HG03064 (cell line): ENCODE results near the gene PIGL.
"Not testable (repeated sequence)": the region's sequence is repeated elsewhere in the genome, so short reads cannot be mapped to it uniquely, and the experiment has no call there.

ENCODE experiments used
- ATAC-seq: cut with Tn5 transposase; IDR thresholded peaks from one replicate; pipeline ENCODE4 v1.9.1; 2021; ENCODE audit warnings: low read depth; ENCODE audit not compliant: unreplicated experiment

PIGL gene

DNA sequence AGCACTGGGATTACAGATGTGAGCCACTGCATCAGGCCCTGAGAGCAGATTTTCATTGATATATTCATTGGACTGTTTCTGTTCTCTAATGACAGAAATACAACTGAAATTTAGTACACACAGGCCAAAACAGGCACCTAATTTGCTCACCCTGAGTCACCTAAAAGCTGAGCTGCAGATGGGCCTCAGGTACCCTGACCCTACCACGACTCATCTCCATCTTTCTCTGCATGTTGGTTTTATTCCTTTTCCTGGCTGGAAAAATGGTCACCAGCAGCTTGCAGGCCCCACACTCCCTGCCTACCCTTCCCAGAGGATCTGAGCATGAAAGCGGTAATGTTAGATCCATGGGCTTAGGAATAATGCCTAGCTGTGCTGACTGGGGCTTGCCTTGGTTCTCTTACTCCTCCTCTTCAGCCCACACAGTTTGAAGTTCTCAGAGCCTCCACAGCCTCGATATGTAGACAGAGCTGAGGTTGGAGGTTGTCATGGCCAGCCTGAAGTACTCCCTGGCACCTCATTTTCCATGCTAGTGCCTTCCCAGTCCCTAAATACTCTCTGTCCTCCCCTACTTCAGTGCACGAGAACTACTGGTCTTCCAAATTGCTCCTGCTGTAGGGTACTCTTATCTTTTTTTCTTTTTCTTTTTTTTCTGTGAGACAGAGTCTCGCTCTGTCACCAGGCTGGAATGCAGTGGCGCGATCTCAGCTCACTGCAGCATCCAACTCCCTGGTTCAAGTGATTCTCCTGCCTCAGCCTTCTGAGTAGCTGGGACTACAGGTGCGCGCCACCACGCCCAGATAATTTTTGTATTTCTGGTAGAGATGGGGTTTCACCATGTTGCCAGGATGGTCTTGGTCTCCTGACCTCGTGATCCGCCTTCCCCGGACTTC lies 85.2 kb downstream of the PIGL start:
- ATAC-seq: no peak

DNA sequence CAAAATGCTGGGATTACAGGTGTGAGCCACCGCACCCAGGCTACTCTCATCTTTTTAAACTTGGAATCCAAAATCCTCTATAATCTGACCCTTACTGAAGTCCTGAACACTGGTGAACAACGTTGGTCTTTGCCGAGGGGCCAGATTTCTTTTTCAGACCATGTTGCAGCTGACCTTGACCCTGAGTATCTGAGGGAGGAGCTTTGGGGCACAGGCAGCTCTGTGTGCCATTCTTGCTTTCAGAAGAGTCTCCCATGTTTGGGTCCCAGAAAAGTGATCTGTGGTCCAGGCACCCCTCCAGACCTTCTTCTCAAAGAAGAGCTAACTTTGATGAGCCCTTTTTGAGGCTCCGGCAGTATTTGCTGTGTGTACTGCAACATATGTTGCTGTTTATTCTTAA lies 85.8 kb downstream of the PIGL start:
- no peak for ATAC-seq

DNA sequence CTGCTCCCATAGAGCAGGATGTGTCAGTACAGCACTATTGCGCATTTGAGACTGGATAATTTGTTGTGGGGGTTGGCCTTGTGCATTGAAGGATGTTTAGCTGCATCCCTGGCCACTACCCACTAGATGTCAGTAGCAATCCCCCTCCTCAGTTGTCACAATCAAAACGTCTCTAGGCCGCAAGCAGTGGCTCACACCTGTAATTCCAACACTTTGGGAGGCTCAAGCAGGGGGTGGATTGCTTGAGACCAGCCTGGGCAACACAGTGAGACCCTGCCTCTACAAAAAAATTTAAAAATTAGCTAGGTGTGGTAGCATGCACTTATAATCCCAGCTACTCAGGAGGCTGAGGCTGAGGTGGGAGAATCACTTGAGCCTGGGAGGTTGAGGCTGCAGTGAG lies 87.8 kb downstream of the PIGL start:
- no peak for ATAC-seq

DNA sequence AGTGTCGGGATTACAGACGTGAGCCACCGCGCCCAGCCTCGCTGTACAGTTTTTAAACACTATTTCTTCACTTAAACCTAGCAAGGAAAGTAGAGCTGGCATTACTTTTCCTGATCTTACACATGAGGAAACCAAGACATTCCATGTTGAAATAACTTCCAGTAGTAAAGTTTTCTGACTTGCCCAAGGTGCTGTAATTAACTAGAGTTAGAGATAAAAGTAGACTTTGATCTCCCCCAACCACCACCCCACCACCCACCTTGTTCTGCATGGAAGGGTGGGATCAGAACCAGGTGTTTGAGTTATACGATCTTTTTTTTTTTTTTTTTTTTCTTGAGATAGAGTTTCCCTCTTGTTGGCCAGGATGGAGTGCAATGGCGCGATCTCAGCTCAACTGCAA lies 89.2 kb downstream of the PIGL start:
- ATAC-seq: no peak

DNA sequence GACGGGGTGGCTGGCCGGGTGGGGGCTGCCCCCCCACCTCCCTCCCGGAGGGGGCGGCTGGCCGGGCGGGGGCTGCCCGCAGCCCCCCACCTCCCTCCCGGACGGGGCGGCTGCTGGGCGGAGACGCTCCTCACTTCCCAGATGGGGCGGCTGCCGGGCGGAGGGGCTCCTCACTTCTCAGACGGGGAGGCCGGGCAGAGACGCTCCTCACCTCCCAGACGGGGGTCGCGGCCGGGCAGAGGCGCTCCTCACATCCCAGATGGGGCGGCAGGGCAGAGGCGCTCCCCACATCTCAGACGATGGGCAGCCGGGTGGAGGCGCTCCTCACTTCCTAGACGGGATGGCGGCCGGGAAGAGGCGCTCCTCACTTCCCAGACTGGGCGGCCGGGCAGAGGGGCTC lies 95.1 kb downstream of the PIGL start:
- ATAC-seq: not testable (repeated sequence)

DNA sequence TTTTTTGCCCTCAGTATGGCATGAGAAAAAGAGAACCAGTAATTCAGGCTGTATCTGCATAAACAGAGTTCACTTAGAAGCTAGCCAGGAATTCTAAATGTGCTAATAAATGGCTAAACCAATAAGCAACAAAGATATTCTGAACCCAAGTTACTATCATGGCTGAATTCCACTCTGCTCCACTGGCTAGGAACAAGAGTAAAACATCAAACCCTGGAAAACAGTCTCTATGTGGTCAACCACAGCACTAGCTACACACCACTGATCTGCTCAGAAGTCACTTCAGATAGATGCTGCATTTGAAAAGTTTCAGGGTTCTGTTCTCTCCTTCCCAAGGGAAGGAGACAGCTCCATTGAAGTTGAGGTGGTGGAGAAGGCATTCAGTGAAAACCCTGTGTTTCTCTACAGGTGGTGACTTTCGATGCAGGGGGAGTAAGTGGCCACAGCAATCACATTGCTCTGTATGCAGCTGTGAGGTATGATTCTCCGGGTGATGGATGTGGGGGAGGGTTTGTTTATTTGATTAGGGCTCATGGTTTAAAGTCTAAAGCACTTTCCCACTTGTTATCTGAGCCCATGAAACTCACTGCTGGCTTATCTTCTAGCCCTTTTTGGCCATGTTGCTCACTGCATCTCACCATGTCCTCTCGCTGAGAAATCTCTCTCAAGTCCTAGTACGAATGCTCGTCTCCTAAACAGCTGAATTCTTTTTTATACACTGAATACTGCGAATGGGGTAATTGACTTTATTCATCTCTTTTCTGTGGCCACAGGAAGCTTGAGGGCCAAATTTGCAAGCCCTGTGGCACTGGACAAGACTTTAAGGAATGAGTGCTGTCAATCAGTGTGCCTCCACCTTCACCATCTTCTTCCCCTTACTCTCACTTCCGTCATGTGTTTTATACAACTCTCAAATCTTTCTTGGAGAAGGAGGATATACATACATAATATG lies 96.4 kb downstream of the PIGL start:
- ATAC-seq: no peak

DNA sequence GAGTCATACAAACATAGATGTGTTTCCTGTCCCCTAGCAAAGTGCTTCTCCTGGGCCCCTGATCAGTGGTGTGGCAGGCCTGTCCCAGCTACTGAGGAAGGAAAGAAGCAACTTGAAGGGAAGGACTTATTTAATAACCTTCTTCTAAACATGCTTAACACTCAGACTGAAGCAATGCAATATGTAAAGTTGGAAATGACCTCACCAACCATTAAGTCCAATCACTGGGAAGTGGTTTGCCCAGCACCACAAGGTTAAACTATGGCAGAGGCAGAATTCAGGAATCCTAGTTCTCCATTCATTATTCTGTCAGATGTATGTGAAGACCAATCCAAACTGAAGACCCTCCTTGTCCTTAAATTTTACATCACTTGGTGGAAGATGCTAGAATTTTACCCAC lies 97.2 kb downstream of the PIGL start:
- ATAC-seq: no peak

DNA sequence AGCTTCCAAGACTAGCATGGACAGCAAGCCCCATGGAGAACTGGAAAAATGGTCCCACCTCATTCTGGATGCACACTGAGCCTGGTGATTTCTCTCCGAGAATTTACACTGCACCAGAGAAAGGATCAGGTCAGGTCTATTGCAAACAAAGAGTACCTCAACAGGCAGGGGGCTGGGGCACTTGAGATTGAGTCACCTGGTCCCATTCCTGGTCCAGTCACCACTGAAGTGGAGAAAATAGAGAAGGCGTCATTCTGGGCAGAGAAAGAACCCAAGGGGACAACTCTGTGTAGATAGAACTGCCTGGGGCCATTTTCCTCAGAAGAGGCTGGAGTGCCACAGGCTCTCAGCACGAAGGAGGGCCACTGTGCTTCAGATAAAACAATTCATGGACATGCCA lies 97.8 kb downstream of the PIGL start:
- ATAC-seq: no peak

DNA sequence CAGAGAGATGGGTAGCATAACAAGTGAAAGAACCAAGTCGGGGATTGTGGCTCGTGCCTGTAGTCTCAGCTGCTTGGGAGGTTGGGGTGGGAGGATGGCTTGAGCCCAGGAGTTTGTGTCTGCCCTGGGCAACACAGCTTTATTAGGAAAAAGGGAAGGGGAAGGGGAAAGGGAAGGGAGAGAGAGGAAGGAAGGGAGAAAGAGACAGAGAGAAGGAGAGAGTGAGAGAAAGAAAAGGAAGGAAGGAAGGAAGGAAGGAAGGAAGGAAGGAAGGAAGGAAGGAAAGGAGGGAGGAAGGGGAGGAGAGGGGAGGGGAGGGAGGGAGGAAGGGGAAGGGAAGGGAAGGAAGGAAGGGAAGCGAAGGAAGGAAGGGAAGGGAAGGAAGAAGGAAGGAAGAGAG lies 103.0 kb downstream of the PIGL start:
- no peak for ATAC-seq

DNA sequence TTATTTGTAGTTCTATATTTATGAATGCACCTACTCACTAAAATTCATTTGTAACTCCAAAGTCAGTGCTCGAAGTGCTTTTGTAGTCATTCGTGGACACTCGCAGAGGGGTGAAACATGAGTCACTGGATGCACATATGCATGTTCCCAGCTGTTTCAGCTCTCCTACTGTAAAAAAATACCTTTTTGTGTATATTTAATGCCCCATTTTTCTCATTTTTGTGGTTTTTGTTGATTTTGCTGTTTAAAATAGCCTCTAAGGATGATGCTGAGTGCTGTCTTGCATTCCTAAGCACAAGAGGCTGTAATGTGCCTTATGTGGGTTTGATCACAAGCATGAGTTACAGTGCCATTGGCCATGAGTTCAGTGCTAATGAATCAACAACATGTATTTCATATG lies 105.6 kb downstream of the PIGL start:
- ATAC-seq: no peak

DNA sequence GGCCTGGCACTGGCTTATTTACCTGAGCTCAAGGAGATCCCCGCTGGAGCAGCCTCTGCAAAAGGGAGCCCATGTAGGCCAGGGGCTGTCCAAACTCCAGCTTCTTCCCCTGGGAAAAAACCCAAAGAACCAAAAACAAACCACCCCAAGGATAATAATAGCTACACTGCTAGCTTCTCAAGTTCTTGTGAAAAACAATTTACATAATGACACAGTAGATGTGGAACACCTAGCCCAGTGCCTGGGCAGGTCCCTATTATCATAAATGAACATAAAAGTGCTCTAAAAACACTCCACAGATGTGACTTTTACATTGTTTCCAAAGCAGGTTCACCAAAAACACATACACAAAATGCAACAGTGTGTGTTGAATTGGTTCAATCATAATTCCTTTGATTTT lies 109.0 kb downstream of the PIGL start:
- no peak for ATAC-seq

DNA sequence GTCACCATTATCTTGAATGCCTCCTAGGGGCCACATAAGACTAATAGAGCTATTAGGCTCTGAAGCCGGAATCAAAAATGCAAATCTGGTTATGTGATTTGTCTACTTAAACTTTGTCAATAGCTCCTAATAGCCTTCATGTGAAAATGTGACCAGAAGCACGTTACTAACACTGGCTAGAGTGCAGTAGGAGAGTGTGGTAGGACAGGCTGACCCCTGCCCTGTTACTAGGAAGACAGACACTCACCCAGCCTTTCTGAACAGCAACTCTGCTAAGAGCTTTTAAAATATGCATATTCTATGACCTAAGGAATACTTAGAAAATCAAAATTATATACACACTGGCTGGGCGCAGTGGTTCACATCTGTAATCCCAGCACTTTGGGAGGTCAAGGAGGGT lies 110.0 kb downstream of the PIGL start:
- ATAC-seq: no peak

DNA sequence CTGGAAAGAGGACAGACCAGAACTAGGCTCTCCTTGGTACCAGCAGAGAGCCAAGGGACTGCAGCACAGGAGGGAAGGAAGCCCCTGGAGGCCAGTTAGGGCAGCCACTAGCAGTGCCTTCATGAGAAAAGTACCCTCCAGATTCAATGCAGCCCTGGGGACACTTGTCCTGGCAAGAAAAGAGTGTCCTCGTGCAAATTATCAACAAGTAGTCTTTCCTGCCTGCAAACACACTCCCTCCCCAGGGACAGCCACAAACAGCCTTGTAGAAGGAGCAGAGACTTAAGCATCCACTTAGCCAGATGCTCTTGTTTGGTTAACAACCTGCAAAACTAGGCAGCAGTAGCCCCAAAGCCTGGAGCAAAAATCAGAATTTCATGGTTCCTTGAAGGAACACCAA lies 112.0 kb downstream of the PIGL start:
- peak; percentile 15 for ATAC-seq

DNA sequence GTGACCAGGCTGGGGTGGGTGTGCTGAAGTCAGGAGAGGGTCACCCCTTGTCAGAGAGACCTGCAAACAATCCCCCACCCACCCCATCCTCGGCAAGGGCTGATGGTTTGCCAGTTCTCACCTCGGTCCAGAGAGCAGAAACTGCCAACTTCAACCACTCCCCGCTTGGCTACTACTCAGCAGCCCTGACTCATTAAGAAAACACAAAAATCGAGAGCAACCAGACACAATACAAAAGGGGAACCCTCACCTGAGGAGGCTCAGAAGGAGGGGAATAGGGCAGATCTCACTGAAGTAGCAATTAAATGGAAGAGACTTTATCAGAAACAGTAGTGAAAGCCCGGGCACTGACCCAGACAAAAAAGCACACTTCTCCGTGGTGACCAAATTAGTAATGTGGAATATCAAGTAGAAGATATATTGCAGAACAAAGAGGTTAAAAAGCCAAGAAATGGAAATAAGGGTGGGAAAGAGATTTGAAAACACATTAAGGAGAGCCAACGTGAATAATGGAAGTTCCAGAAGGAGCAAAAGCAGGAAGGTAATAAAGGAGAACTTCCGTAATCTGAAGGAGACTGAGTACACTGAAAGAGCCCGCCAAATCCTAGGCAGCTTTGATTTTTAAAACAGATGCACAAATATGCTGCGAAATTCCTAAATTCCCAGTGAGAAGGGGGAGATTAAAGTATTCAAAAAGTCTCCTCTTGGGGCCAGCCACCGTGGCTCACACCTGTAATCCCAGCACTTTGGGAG lies 112.7 kb downstream of the PIGL start:
- ATAC-seq: peak; percentile 69

DNA sequence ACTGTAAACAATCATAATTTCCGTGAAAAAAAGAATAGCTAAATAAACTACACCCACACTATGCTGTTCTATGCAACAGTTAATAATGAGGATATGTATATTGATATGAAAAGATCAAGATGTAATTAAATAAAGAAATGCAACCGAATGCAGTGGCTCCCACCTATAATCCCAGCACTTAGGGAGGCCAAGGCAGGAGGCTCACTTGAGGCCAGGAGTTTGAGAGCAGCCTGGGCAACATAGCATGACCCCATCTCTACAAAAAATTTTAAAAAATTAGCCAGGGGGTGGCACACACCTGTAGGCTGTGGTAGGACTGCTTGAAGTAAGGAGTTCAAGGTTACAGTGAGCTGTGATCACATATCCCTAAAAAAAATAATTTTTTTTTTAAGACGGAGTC lies 121.4 kb downstream of the PIGL start:
- ATAC-seq: no peak

DNA sequence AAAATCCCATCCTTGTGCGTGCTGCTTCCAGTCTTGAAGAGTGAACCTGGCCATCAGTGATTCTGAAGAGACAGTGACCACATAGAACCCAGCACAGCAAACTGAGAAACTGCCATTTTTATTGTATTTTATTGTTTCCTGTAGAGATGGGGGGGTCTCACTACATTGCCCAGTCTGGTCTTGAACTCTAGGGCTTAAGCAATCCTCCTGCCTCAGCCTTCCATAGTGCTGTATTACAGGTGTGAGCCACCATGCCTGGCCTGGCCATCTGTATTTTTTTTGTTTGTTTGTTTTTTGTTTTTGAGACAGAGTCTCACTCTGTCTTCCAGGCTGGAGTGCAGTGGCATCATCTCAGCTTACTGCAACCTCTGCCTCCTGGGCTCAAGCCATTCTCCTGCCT lies 122.4 kb downstream of the PIGL start:
- ATAC-seq: no peak

DNA sequence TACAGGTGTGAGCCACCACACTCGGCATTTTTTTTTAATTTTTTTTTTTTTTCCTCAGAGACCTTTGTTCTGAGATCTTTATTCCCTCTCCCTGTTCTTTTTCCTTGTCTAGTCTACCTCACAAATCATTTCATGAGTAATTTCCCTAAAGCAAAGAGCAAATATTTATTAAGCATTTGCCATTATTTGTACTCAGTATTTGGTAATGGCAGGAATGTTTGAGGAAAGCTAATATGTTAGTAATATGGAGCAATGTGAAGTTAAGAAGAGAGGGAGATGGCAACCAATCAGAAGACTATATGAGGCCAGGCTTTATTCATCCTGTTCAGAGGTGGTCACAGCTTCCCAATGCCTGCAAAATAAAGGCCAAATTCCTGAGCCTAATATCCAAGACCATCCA lies 122.9 kb downstream of the PIGL start:
- ATAC-seq: no peak

DNA sequence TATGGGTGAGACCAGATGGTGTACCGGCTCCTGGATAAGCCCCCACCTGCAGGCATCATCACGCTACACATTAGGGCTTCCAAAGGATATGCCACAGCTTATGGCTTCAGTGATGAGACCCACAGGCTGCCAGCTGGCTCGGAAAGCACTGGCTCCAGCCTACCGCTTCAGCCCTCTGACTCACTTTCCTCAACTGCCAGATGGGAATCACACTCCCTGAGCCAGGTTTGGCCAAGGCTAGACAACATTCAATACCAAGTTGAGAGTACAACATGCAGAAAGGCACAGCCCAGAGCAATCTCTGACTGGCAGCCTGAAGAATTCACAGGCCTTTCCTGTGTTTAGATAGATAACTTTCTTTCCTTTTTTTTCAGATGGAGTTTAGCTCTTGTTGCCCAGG lies 126.0 kb downstream of the PIGL start:
- ATAC-seq: no peak

DNA sequence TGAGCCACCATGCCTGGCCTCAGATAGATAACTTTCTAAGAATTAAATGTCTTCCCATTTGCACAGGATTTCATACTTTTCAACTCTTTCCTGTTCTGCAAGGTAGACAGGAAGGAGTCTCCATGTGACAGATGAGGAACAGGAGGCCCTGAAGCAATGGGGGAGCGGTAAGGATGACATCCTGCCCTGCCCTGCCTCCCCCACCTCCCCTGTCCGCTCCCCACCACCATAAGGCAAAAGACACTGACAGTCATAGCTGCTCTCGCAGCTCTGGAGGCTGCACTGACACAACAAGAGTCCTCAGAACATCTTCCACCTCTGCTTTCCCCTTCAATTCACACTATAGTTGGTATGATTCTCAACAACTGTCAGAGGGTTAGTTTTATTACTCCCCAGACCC lies 126.6 kb downstream of the PIGL start:
- no peak for ATAC-seq

DNA sequence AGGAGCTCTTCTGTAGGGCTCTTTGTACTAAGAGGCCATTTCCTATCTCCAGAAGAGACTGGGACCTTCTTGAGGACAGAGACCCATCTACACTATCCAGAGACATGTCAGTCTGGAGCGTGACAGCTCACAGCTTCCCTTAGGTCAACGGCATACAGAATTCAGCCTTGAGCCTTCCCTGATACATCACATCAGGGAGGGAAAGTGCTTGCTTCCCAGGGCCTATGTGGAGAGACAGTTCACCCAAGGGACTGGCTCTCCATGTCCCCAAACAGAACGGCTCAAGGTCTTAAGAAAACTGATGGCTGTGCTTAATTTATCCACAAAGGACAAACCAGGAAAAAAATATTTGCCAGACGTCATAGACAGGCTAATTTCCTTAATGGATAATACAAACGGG lies 128.6 kb downstream of the PIGL start:
- ATAC-seq: no peak

DNA sequence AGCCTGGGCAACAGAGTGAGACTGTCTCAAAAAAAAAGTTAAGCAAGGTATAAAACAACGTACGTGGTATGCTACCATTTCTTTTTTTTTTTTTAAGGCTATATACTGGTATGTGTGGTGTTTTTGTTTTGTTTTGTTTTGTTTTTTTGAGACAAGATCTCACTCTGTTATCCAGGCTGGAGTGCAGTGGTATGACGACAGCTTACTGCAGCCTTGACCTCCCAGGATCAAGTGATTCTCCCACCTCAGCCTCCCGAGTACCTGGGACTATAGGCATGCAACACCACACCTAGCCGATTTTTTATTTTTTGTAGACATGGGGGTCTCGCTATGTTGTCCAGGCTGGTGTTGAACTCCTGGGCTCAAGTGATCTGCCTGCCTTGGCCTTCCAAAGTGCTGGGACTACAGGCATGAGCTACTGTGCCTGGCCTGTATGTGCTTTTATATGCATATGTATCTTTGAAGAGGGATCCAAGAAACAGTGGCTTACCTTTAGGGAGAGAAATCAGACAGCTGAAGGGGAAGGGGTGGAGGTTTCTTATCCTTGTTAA lies 129.8 kb downstream of the PIGL start:
- no peak for ATAC-seq
